DND-41 (cell line): ENCODE data around the gene RGS17.
A peak's percentile ranks its signal among the peaks of the same experiment; 100 is the strongest.

ENCODE experiments used
- ATAC-seq: fragments of 200-7000 bp; cut with Tn5 transposase; 3 replicates; pipeline ENCODE4 v1.9.1; 2021; ENCODE audit warnings: low read depth; ENCODE audit not compliant: insufficient read depth
- DNase-seq: peaks from one replicate; pipeline ENCODE4 v3.0.0-alpha.2; 2020
- H2AFZ ChIP-seq: 2 replicates; pipeline ENCODE4 v1.6.0; 2012; ENCODE audit warnings: low read depth, low read length
- H3K27ac ChIP-seq: 2 replicates; pipeline ENCODE4 v1.5.1; 2012; ENCODE audit warnings: low read length, inconsistent platforms
- H3K27me3 ChIP-seq: fragments of 200-600 bp; sonication (generic); 2 replicates; pipeline ENCODE4 v1.6.0; 2012; ENCODE audit warnings: low read length, mild to moderate bottlenecking, inconsistent platforms; ENCODE audit not compliant: insufficient read depth, poor library complexity
- H3K36me3 ChIP-seq: 2 replicates; pipeline ENCODE4 v1.5.1; 2012; ENCODE audit warnings: low read length, inconsistent platforms; ENCODE audit not compliant: insufficient read depth
- H3K4me1 ChIP-seq: 2 replicates; pipeline ENCODE4 v1.5.1; 2012; ENCODE audit warnings: mild to moderate bottlenecking, low read length; ENCODE audit not compliant: insufficient read depth
- H3K4me2 ChIP-seq: 2 replicates; pipeline ENCODE4 v1.6.0; 2012; ENCODE audit warnings: mild to moderate bottlenecking, moderate library complexity, low read length, inconsistent platforms; ENCODE audit not compliant: insufficient read depth
- H3K4me3 ChIP-seq, 2 experiments: fragments of 200-600 bp in 1 of 2; shearing (Covaris generic) in 1 of 2; 2 replicates each; pipeline ENCODE4 v1.5.1; 2012 to 2016; ENCODE audit warnings: inconsistent platforms in 2 of 2, low read length in 2 of 2, mild to moderate bottlenecking in 2 of 2, low read depth in 1 of 2, moderate library complexity in 1 of 2
- H3K79me2 ChIP-seq: 2 replicates; pipeline ENCODE4 v1.6.0; 2012; ENCODE audit warnings: low read length, inconsistent platforms; ENCODE audit not compliant: insufficient read depth
- H3K9ac ChIP-seq: 2 replicates; pipeline ENCODE4 v1.6.0; 2012; ENCODE audit warnings: low read depth, mild to moderate bottlenecking, inconsistent platforms, low read length, moderate library complexity
- H3K9me3 ChIP-seq: 2 replicates; pipeline ENCODE4 v1.5.1; 2012; ENCODE audit warnings: low read length, moderate library complexity, mild to moderate bottlenecking, inconsistent platforms; ENCODE audit not compliant: insufficient read depth, severe bottlenecking
- H4K20me1 ChIP-seq: 2 replicates; pipeline ENCODE4 v1.6.0; 2012; ENCODE audit warnings: low read length; ENCODE audit not compliant: insufficient read depth
- CTCF ChIP-seq: IDR thresholded peaks from 2 replicates; pipeline ENCODE4 v1.5.1; 2012; ENCODE audit warnings: borderline replicate concordance, low read length, moderate library complexity, mild to moderate bottlenecking; ENCODE audit not compliant: poor library complexity, severe bottlenecking; ENCODE audit errors: extremely low read depth
- EZH2 ChIP-seq: IDR thresholded peaks from 3 replicates; pipeline ENCODE4 v1.6.1; 2012; ENCODE audit warnings: borderline replicate concordance, low read depth, mild to moderate bottlenecking, moderate library complexity, low read length, inconsistent platforms; ENCODE audit not compliant: severe bottlenecking

The RGS17 gene

GRCh38 chr6:152977556-152977955 lies 153.5 kb downstream of the RGS17 start:
- peak overlapping the region in 1 of 2 experiments; percentile 48; a peak in 1 of 4 replicates for H3K4me3 ChIP-seq
- no peak overlapping the region for H3K27ac ChIP-seq
- H4K20me1 ChIP-seq = peaks cover 88% of the 10 kb centered on the region
- H3K36me3 ChIP-seq = peaks cover 94% of the 10 kb centered on the region
- H3K27me3 ChIP-seq = no peaks in the 10 kb centered on the region
- DNase-seq = no peak
- no peak overlapping the region for H2AFZ ChIP-seq
- peak overlapping the region; percentile 63 for H3K4me2 ChIP-seq
- H3K9me3 ChIP-seq = no peaks in the 10 kb centered on the region
- peaks cover 100% of the 10 kb centered on the region for H3K79me2 ChIP-seq
- TF ChIP-seq EZH2 = no peak
- no peak for TF ChIP-seq CTCF
- H3K4me1 ChIP-seq = peaks cover 77% of the 10 kb centered on the region
- no peak for ATAC-seq
- peak overlapping the region; percentile 19; the same call in 1 of the 2 replicates for H3K9ac ChIP-seq

GRCh38 chr6:152976749-152977148 lies 154.3 kb downstream of the RGS17 start:
- Histone ChIP-seq H3K36me3 (peaks cover 95% of the 10 kb centered on the region), H3K27me3 (no peaks in the 10 kb centered on the region), H3K79me2 (peaks cover 98% of the 10 kb centered on the region), H3K4me3 (peak overlapping the region in 1 of 2 experiments; percentile 48; a peak in 3 of 4 replicates), H3K4me2 (peak overlapping the region; percentile 63), H3K4me1 (peaks cover 77% of the 10 kb centered on the region), H4K20me1 (peaks cover 93% of the 10 kb centered on the region), H3K9me3 (no peaks in the 10 kb centered on the region), H3K27ac (no peak overlapping the region; the same call in 1 of the 2 replicates), H3K9ac (peak overlapping the region; percentile 19), H2AFZ (no peak overlapping the region)
- TF ChIP-seq CTCF (no peak), EZH2 (no peak)
- ATAC-seq (peak; percentile 20; the same call in 1 of the 3 replicates), DNase-seq (no peak)

- no peak for TF ChIP-seq EZH2
- TF ChIP-seq CTCF = no peak
- Histone ChIP-seq H4K20me1 (peaks cover 90% of the 10 kb centered on the region), H3K9me3 (no peaks in the 10 kb centered on the region), H3K36me3 (peaks cover 99% of the 10 kb centered on the region), H2AFZ (no peak overlapping the region), H3K27ac (no peak overlapping the region), H3K4me1 (peaks cover 70% of the 10 kb centered on the region), H3K4me3 (peak overlapping the region in 1 of 2 experiments; percentile 48; a peak in 1 of 4 replicates), H3K4me2 (peak overlapping the region; percentile 63), H3K27me3 (no peaks in the 10 kb centered on the region), H3K79me2 (peaks cover 90% of the 10 kb centered on the region), H3K9ac (0 out of 2 replicates have a peak overlapping the region, but pooled peaks have one; percentile 11)
- ATAC-seq (no peak), DNase-seq (no peak)
Measured at GRCh38 chr6:152975204-152975915, 155.7 kb downstream of the RGS17 start.
